Measurements from ENCODE around the gene MADD.

MADD gene

DNA sequence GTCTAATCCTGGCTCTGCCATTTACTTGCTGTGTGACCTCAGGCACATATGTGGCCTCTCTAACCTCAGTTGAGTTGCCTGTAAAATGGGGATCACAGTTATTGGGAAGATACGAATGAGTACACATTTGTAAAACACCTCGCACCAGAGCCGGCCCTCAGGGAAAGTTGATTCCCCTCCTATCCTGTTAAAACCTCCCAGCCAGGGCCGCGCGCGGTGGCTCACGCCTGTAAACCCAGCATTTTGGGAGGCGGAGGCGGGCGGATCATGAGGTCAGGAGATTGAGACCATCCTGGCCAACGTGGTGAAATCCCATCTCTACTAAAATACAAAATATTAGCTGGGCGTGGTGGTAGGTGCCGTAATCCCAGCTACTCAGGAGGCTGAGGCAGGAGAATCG lies 90.4 kb downstream of the MADD start:
- DNase-seq = no peak

GRCh38 chr11:47361419-47361818 lies 91.5 kb downstream of the MADD start:
- no peak for DNase-seq

DNA sequence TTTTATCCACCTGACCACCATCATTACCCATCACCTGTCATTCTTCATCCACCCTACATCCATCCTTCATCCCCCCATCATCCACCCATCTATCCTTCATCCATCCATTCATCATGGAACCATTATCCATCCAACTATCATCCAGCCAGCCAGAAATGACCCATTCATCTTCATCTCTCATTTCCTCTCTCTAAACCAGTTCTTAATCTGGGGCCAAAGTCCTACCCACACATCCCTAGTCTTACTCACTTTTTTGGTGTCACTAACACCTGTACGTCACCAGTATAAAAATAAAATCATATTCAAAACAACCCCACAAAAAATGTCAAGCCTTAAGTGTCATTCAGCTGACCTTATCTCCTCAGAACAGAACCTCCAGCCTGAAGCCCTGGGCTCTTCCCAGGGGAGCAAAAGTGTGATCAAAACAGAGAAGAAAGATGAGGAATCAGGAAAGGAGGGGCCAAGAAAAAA lies 96.1 kb downstream of the MADD start:
- DNase-seq = no peak

DNA sequence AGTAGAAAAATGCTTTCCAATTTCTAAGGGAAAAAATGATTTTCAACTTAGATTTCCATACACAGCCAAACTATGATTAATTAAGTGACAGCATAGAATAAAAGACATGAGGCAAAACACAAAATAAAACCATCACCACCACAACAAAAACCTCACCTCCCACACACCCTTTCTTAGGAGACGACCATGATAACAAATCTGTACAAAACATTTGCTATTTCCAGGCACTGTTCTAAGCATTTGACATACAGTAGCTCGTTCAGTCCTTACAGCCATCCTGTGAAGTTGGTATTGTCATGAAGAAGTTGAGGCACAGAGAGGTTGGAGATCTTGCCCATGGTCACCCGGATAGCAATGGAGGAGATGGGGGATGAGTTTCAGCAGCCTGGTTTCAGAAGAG lies 99.7 kb downstream of the MADD start:
- no peak for DNase-seq

GRCh38 chr11:47372422-47372821 lies 102.5 kb downstream of the MADD start:
- DNase-seq = no peak

DNA sequence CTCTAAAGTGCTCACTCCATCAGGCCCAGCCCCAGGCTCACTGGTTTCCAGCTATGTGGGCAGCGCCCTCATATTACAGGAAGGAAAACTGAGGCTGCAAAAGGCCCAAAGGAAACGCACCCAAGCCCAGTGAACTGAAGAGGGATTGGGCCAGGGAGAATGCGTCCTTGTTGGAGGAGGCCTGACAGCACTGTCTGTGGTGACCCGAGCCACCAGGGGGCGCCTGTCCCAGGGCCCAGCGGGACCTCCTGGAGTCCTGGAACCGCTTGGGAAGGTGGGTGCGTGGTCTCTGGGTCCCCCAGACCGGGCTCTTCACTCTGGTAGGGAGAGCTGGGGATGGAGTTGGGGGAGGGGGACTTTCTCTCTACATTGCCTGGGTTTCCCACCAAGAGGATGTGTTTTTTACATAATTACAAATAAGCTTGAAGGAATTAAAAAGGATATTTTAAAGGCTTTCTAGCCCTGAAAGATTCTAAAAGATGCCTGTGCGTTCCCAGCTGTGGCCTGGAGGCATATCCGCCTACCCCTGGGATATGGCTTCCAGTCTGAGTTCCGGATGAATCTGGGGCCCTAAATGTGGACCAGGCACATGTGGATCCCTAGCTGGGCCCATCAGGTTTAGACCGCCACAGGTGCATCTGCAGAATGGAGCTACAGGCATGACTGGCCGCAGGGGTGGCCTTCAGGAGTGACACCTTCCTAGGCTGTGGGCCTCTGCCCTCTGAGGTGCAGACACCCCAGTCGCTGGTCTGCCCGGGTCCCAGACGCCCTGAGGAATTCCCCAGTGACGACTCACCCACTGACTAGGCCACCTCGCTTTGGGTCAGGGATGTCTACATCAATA lies 104.2 kb downstream of the MADD start:
- peak; percentile 80 for DNase-seq

DNA sequence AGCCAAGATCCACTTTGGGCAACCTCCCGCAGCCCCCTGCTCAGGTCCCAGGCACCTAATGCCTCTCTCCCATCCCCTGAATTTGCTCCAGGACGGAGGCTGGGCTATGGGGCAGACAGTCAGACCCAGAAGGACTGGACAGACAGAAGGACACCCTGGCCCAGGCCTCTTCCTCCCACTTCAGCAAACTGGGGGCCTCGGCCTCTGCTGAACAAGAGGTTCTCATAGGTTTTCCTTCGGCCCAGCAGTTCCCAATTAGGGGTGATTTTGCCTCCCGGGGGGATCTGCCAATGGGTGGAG lies 104.7 kb downstream of the MADD start:
- DNase-seq = no peak

GRCh38 chr11:47375020-47375419 lies 105.1 kb downstream of the MADD start:
- no peak for DNase-seq

GRCh38 chr11:47375546-47376085 lies 105.7 kb downstream of the MADD start:
- no peak for DNase-seq

DNA sequence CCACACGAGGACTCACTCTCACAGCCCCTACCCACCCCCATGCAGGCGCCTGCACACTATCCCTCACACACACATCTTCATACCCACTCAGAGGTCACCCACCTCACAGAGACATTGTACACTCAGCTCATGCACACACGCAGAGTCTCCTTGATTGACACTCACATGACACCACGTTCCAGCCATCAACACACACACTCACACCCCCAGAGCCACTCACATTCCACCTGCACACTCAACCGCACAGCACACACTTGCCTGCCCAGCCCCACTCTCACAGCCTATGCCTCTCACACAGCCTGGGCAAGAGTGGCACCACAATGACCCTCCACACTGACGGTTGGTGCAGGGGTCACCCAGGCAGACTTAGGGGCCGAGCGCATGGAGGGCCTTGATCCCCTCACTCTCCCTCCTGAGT lies 106.2 kb downstream of the MADD start:
- DNase-seq = no peak

DNA sequence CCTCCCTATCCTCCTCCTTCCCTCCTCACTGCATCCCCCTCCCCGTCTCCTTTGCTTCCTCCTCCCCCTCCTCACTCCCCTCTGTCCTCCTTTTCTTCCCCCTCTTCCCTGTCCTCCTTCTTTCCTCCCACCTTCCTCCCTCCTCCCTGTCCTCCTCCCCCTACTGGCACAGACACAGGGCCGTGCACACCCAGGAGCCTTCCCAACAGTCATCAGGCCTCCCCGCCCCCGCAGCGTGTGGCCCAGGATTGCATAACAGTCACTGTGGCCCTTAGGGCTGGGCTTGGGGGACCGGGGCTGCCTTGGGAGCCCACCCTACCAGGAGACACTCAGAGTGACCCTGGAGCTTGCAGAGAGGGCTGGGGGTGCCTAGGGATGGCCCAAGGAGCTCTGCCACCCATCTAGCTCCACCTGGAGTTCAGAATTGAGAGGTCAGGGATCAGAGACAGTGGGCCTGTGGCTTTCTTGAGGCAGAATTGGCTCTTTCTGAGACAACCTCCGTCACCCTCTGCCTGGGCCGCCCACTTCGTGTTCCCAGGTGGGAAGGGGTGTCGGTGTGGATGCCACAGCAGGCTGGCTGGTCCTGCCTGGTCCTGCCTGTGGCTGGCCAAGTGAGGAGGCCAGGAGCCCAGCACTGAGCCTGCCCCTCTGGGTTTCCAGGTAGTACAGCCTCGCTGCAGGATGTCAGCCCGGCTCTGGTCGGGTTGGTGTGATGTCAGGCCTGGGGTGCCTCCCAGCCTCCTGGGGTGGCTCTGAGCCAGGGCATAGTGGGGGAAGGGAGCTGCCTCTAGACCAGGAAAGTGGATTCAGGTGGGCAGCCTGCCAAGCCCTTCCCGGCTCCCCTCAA lies 106.8 kb downstream of the MADD start:
- DNase-seq = no peak

GRCh38 chr11:47377571-47378009 lies 107.7 kb downstream of the MADD start:
- no peak for DNase-seq

DNA sequence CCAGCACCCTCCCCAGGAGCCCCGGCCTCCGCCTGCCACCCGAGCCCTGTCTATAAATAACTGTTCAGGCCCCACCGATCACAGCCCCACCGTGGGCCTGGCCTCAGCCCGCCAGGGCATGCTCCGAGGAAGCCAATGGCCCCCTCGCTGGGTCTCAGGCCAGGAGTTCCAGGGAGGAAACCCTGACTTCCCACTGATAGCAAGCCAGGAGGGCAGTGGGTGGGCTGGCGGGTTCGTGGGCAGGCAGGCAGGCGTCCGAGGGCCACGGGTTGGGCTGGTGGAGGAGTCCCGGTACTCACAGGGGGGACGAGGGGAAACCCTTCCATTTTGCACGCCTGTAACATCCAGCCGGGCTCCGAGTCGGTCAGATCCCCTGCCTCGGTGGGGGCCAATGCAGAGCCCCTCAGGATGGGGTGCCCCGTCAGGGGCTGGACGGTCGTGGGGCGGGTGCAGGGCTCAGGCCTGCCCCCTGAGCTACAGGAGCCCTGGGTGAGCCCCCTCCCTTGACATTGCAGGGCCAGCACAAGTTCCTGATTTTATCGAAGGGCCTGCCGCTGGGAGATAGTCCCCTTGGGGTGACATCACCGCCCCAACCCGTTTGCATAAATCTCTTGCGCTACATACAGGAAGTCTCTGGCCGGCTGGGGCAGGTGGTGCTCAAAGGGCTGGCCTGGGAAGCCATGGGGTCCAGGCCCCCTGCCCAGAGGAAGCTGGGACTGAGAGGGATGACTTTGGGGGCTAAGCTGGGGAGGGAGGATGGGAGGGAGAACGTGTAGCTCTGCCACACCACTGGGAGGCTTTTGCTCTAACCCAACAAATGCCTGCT lies 108.3 kb downstream of the MADD start, which contains the start of gene SPI1:
Gene SPI1, minus strand, starts transcription at position 538 of the 826 bp plus-strand sequence. Its CDS starts 194 bp downstream, at position 344.
- no peak for DNase-seq

GRCh38 chr11:47378836-47379170 lies 108.9 kb downstream of the MADD start:
- DNase-seq = no peak

DNA sequence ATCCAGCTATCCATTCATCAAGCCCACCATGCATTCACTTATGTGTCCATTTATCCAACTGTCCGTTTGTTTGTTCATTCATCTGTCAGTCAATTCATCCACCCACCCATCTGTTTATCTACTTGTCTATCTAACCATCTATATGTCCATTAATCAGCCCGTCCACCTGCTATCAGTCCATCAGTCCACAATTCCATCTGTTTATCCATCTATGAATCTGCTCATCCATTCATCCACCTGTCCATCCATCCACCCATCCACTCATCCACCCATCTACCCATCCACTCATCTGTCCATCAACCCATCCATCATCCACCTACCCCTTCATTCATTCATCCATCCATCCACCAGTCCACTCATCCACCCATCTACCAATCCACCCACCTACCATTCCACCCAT lies 109.4 kb downstream of the MADD start:
- DNase-seq = no peak
